ENCODE data around the gene ARHGAP26.

GRCh38 chr5:143215690-143216089, 445.5 kb downstream of the ARHGAP26 start:
- TF ChIP-seq CTCF (IDR thresholded peaks at IDR 0.05; ENCODE audit: extremely low read depth in 1 of 2, insufficient read depth in 1 of 2, low read depth in 1 of 2, low read length in 2 of 2) (no peak), EZH2 (IDR thresholded peaks at IDR 0.05; ENCODE audit: borderline replicate concordance, low read depth, low read length, severe bottlenecking) (no peak), POLR2AphosphoS5 (IDR thresholded peaks at IDR 0.05; ENCODE audit: insufficient read depth, low read depth, low read length) (no peak), GATA2 (IDR thresholded peaks at IDR 0.05; ENCODE audit: insufficient read depth, insufficient read length, low read depth, low read length) (no peak), POLR2A (IDR thresholded peaks at IDR 0.05; ENCODE audit: low read depth, low read length) (no peak), MAX (IDR thresholded peaks at IDR 0.05; ENCODE audit: insufficient read depth, insufficient read length) (no peak), FOS (IDR thresholded peaks at IDR 0.05; ENCODE audit: borderline replicate concordance, insufficient read depth, low read length) (no peak)
